Pons (tissue), 1 donor: ENCODE measurements around the gene WDR7.

Experiments used
- DNase-seq: peaks from one replicate; pipeline ENCODE4 v3.0.0-alpha.2; 2016; ENCODE audit warnings: low spot score

The WDR7 gene

DNA sequence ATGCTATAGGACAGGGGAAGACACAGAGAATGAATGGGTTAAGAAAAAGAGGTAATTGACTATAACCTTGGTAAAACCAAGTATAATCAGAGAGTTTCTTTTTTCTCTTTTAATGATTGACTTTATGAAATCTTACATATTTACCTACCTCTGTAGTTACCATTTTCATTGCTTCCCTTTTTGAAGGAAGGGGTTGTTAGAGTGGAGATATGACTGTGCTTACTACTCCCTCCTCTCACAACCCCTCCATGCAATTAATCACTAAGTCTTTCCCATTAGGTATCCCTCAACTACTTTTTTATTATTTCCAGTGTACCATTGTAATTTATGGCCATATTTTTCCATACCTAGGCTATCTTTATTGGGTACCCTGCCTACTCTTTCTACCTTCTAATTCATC is 71.4 kb downstream of the WDR7 start:
- DNase-seq: no peak

GRCh38 chr18:56723068-56723467 is 71.9 kb downstream of the WDR7 start:
- DNase-seq: no peak

DNA sequence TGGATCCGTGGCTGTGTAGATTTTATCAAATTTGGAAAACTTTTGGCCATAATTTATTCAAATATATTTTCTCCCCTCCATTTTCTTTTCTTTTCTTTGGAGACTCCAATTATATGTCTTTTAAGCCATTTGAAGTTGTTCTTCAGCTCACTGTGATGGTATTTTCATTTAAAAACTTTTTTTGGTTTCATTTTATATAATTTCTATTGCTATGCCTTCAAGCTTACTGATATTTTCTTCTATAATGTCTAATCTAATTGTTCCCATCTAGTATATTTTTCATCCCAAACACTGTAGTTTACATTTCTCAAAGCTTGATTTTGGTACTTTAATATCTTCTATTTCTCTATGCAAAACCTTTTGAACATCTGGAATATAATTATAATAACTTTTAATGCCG is 72.5 kb downstream of the WDR7 start:
- no peak for DNase-seq

GRCh38 chr18:56726906-56727305 is 75.7 kb downstream of the WDR7 start:
- peak; percentile 67 for DNase-seq

GRCh38 chr18:56727399-56727798 is 76.2 kb downstream of the WDR7 start:
- no peak for DNase-seq

GRCh38 chr18:56728741-56729140 is 77.6 kb downstream of the WDR7 start:
- DNase-seq: no peak

DNA sequence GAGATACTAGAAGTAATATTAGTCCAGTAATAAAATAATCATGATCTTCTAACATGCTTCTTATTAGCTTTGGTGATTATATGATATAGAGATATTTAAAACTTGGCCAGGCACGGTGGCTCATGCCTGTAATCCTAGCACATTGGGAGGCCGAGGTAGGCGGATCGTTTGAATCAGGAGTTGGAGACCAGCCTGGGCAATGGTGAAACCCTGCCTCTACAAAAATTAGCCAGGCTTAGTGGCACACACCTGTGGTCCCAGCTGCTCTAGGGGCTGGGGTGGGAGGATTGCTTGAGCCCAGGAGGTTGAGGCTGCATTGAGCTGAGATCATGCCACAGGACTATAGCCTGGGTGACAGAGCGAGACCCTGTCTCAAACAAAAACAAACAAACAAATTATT is 87.0 kb downstream of the WDR7 start:
- DNase-seq: no peak

DNA sequence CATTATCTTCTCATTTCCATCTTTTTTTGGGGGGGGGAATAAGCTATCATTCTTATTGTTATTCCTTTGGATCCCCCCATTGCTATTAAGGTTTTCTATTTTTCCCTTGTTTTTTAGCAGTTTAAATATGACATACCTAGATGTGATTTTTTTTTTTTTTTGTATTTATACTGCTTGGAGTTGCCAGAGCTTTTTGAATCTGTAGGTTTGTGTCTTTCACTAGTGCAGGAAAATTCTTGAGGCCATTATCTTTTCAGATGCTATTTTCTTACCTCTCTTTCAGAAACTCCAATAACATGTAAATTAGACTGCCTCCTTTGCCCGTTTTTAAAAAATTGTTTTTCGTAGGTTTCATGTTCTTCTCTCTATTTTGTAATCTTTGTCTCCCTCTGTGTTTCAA is 88.6 kb downstream of the WDR7 start:
- DNase-seq: no peak

GRCh38 chr18:56740645-56741044 is 89.5 kb downstream of the WDR7 start:
- no peak for DNase-seq

GRCh38 chr18:56741685-56742084 is 90.5 kb downstream of the WDR7 start:
- DNase-seq: no peak

GRCh38 chr18:56743115-56743514 is 92.0 kb downstream of the WDR7 start:
- no peak for DNase-seq

- DNase-seq: no peak
Observed at GRCh38 chr18:56747032-56747658, 96.0 kb downstream of the WDR7 start.

GRCh38 chr18:56747857-56748256 is 96.7 kb downstream of the WDR7 start:
- DNase-seq: no peak

GRCh38 chr18:56748698-56749268 is 97.6 kb downstream of the WDR7 start:
- DNase-seq: peak; percentile 71

GRCh38 chr18:56756966-56757365 is 105.8 kb downstream of the WDR7 start:
- DNase-seq: peak; percentile 71

DNA sequence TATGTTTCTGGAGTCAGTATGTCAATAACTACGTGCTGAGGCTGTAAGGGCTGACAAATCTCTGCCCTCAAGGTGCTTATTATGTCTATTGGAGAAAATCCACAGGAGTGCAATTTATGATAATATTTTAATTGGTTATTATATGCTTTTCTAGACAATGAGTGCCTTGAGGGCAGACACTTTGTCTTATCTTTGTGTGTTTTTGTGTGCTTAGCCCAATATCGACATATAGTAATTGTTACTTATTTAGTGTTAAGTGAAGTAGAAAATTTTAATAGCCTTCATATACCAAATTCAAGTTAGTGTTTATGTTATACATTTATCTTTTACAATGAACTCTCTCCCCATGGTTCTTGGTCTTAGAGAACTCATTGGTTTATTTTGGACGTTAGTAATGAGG is 118.9 kb downstream of the WDR7 start:
- DNase-seq: no peak

DNA sequence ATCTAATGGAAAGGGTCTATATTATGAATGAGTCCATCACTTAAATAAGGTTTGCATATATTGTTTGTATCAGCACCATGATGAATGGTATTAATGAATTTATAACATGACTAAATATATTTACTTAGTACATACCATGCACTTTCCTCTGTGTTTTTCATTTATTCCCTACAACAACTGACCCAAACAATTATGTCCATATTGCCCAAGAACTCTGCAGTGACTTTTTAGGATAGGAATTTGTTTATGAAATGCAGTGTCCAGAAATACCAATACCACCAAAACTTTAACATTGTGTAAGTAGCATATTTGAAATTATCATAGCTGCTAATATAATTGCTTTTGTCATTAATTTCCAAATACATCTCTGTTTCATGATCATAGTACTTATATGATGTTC is 119.7 kb downstream of the WDR7 start:
- DNase-seq: no peak

DNA sequence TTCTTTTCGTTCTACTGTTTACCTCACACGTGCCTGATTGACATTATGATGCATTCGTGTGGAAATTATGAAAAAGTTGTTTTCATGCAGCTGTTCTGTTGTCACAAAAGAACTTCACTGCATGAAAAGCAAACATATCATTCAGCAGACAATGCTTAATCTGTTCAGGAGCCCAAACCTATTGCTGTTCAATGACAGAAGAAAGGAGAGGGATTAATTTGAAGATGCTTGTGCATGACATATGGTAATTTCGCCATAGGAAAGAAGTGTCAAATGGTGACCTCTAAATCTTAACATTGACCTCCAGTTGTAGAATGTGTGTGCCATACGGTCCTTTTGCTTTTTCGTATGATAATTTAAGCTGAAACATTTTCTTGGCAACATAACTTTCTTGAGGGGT is 124.5 kb downstream of the WDR7 start:
- DNase-seq: no peak

DNA sequence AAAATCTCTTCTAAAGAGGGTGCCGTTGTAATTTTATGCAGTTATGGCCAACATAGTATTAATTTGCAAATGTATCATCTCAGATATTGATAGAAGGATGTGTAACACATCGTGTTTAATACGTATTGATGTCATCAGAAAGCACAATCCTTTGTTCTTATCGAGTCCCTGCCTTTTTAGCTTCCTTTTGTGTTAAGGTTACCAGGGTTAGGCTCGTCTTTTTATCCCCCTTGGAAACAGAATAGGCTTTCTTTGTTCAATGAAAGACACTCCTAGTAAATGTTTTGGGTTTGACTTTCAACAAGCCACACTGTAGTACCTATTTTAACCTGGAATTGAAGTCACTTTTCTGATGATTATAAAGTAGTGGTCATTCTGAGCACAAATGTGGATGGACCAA is 136.2 kb downstream of the WDR7 start:
- no peak for DNase-seq

GRCh38 chr18:56789004-56789888 is 138.1 kb downstream of the WDR7 start:
- no peak for DNase-seq

GRCh38 chr18:56789889-56790180 is 138.7 kb downstream of the WDR7 start:
- no peak for DNase-seq

DNA sequence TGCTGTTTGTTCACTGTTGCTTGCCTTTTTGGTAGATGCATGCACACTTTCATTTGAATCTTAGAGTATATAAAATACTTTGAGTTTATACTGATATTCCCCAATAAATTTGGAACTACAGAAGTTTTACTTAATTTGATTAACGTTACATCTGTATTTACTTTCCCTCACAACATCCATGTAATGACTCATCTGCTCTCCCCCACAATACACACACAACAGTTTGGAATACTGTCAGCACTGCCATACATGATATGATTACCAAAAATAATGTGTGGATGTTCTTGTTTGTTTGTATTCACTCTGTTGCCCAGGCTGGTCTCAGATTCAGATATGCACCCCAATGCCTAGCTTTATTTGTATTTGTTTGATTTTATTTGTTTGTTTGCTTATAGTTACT is 144.2 kb downstream of the WDR7 start:
- DNase-seq: no peak

DNA sequence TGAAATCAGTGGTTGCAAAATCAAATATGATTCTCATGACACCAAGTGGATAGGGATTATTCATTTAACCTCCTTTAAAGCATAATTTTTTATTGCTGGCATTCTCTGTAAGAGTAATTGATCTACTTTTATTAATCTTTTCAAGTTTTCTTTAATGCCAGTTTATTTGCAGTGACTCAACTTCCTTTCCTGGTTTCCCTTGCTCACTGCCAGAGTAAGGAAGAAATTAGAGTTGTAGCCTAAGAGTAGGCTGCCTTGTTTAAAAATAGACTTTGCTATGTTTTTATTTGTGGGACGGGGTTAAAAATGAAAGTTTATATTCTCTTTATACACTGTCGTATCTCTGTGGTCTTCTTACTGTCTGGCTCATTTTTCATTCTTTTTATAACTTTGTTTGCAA is 148.6 kb downstream of the WDR7 start:
- no peak for DNase-seq

- DNase-seq: no peak
Observed at GRCh38 chr18:56803051-56803450, 151.9 kb downstream of the WDR7 start.
